ENCODE results near the gene HIGD1B. TPM values are rescaled to one million over a fixed set of nuclear protein-coding genes. Genes with fewer than 3 reads are reported as not detected.

HIGD1B gene
- total RNA-seq, 1 donor from 2014 or later = 22.3 TPM

DNA sequence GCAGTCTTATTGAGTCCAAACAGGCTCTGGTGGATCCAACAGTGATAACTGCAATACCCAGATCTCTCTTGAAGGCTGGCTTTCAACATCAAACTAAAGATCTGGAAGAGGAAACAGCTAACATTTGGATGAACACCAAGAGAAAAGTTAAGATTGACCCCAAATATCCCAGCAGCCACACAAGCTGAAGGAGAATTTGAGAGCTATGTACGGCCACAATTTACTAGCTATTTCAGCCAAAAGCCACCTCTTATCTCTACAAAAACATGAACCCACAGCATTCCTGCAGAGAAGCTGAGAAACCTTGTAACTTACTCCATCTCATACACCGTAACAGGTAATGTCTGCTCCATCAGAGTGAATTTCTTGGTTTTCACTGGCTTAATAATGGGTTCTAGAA is 37.3 kb downstream of the HIGD1B start:
- ATAC-seq (no peak), DNase-seq (no peak)
- H3K36me3 ChIP-seq = peaks cover 75% of the 10 kb centered on the region
- TF ChIP-seq, protein P1, sequence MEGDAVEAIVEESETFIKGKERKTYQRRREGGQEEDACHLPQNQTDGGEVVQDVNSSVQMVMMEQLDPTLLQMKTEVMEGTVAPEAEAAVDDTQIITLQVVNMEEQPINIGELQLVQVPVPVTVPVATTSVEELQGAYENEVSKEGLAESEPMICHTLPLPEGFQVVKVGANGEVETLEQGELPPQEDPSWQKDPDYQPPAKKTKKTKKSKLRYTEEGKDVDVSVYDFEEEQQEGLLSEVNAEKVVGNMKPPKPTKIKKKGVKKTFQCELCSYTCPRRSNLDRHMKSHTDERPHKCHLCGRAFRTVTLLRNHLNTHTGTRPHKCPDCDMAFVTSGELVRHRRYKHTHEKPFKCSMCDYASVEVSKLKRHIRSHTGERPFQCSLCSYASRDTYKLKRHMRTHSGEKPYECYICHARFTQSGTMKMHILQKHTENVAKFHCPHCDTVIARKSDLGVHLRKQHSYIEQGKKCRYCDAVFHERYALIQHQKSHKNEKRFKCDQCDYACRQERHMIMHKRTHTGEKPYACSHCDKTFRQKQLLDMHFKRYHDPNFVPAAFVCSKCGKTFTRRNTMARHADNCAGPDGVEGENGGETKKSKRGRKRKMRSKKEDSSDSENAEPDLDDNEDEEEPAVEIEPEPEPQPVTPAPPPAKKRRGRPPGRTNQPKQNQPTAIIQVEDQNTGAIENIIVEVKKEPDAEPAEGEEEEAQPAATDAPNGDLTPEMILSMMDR (IDR thresholded peaks at IDR 0.05) = no peak
- H3K4me3 ChIP-seq = no peak overlapping the region
- intact Hi-C loops (cut with DNase I) = no loop called here
- H3K4me1 ChIP-seq = peaks cover 19% of the 10 kb centered on the region
- H3K27ac ChIP-seq = no peak overlapping the region
- no peaks in the 10 kb centered on the region for H3K27me3 ChIP-seq (ENCODE audit: low read depth)
- no peaks in the 10 kb centered on the region for H3K9me3 ChIP-seq

DNA sequence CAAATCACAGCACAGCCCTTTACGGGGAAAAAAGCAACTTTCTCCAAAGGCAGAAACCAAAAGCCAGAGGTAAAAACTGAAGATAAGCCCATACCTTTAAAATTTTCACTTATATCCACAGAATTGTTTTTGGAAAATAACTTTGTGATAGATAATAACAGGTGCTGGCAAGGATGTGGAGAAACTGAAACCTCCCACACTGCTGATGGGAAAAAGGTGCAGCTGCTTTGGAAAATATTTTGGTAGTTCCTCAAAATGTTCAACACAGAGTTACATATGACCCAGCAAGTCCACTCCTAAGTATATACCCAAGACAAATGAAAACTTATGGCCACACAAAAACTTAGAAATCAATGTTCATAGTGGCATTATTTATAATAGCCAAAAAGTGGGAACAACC is 39.3 kb downstream of the HIGD1B start:
- Histone ChIP-seq H3K4me3 (no peak overlapping the region), H3K27me3 (ENCODE audit: low read depth) (no peaks in the 10 kb centered on the region), H3K9me3 (no peaks in the 10 kb centered on the region), H3K27ac (no peak overlapping the region), H3K4me1 (peaks cover 19% of the 10 kb centered on the region), H3K36me3 (peaks cover 69% of the 10 kb centered on the region)
- intact Hi-C loops (cut with DNase I) = no loop called here
- TF ChIP-seq, protein P1 (IDR thresholded peaks at IDR 0.05) = no peak
- ATAC-seq (no peak), DNase-seq (no peak)

DNA sequence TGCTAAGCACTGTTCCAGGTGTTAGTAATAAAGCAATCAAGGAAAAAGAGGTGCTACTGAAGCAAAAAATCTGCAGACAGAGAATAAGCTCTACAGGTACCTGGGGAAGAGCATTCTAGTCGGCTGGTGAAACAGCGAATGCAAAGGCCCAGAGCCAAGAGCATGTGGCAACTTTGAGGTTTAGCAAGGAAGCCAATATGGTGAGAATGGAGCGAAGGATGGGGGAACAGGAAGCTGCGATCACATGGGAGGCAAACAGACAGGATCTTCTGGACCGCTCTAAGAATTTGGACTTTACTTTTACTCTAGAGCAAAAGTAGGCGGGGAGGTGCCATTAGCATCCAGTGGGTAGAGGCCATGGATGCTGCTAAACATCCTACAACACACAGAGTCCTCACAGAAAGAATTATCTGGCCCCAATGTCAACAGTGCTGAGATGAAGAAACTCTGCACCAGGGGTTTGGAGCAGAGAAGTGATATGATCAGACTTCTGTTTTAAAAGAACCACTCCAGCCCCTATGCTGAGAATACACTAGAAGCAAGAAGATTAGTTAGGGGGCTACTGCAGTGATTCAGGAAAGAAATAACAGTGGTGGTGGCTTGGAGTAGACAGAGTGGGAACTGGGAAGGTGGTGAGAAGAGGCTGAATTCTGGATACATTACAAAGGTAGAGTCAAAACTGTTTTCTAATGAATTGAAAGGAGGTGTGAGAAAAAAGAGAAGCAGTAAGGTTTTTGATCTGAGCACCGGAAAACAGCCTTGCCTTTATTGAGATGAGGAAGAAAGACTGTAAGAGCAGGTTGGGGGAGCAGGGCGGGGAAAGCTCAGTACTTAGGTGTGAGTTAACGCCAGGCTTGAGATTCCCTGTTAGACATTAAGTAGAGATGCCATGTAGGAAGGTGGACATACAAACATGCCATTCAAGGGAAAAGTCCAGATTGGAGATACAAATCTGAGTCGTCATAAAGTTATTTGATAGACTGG is 40.6 kb downstream of the HIGD1B start:
- Histone ChIP-seq H3K4me3 (no peak overlapping the region), H3K4me1 (peaks cover 19% of the 10 kb centered on the region), H3K9me3 (no peaks in the 10 kb centered on the region), H3K27ac (no peak overlapping the region), H3K36me3 (peaks cover 69% of the 10 kb centered on the region), H3K27me3 (ENCODE audit: low read depth) (no peaks in the 10 kb centered on the region)
- peak in 1 of 2 donors; percentile 46 for ATAC-seq
- intact Hi-C loops (cut with DNase I) = no loop called here
- TF ChIP-seq, protein P1 (IDR thresholded peaks at IDR 0.05) = no peak
- DNase-seq = no peak

DNA sequence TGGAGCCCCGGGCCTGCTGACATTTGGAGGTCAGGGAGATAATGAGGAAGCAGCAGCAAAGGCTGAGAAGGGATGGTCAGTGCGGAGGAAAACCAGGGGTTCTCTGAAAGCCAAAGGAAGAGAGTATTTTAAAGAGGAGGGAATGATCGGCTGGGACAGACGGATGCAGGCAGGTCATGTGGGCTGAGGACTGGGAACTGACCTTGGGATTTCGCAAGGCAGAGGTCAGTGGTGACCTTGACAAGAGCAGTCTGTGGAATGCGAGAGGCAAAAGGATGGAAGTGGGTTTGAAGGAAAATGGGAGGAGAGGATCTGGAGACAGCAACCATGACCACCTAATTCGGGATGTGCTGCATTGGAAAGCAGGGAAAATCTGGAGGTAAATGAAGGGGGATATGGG is 41.3 kb downstream of the HIGD1B start:
- TF ChIP-seq, protein P1 (IDR thresholded peaks at IDR 0.05) = no peak
- H3K36me3 ChIP-seq = peaks cover 69% of the 10 kb centered on the region

DNA sequence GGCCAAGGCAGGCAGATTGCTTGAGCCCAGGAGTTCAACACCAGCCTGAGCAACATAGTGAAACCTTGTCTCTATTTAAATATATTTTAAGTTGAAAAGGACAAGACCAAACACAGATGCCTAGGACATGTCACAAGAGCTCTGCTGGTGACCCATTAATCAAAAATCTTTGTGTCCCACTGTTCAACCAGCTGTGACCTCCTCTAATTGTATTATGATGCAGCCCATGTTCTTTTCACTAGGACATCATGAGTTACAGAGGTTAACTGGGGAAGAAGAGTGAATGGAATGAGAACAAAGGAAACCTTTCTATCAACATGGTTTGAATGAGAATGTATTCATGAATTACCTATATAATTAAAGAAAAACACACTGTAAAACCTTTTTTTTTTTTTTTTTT is 44.6 kb downstream of the HIGD1B start:
- no peak for ATAC-seq
- DNase-seq = no peak
- Histone ChIP-seq H3K4me3 (no peak overlapping the region), H3K36me3 (peaks cover 64% of the 10 kb centered on the region), H3K4me1 (peaks cover 25% of the 10 kb centered on the region), H3K27ac (no peak overlapping the region), H3K9me3 (no peaks in the 10 kb centered on the region), H3K27me3 (ENCODE audit: low read depth) (no peaks in the 10 kb centered on the region)
- intact Hi-C loops (cut with DNase I) = no loop called here
- TF ChIP-seq, protein P1 (IDR thresholded peaks at IDR 0.05) = no peak

More for the DNA sequence above, 41.3 kb downstream of the HIGD1B start:
- no peak for DNase-seq
- intact Hi-C loops (cut with DNase I) = no loop called here
- Histone ChIP-seq H3K9me3 (no peaks in the 10 kb centered on the region), H3K27me3 (ENCODE audit: low read depth) (no peaks in the 10 kb centered on the region), H3K27ac (no peak overlapping the region), H3K4me3 (no peak overlapping the region), H3K4me1 (peaks cover 19% of the 10 kb centered on the region)
- no peak for ATAC-seq
